GM11168 (cell line): ENCODE measurements around the gene CEP78.
"Not testable (repeated sequence)": the region's sequence is repeated elsewhere in the genome, so short reads cannot be mapped to it uniquely, and the experiment has no call there.

Experiments
- in situ Hi-C: fragments of 300-500 bp; cut with MboI; formaldehyde crosslinking; loops from one replicate; pipeline ENCODE4 v1.12.0; 2022; ENCODE audit warnings: low sequenced_read_pairs; ENCODE audit not compliant: unreplicated experiment

CEP78 gene, protein sequence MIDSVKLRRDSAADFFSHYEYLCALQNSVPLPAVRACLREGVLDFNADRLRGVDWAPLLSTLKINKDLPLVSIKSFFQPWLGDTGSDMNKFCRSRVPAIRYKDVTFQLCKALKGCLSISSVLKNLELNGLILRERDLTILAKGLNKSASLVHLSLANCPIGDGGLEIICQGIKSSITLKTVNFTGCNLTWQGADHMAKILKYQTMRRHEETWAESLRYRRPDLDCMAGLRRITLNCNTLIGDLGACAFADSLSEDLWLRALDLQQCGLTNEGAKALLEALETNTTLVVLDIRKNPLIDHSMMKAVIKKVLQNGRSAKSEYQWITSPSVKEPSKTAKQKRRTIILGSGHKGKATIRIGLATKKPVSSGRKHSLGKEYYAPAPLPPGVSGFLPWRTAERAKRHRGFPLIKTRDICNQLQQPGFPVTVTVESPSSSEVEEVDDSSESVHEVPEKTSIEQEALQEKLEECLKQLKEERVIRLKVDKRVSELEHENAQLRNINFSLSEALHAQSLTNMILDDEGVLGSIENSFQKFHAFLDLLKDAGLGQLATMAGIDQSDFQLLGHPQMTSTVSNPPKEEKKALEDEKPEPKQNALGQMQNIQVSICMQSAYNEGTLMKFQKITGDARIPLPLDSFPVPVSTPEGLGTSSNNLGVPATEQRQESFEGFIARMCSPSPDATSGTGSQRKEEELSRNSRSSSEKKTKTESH

DNA sequence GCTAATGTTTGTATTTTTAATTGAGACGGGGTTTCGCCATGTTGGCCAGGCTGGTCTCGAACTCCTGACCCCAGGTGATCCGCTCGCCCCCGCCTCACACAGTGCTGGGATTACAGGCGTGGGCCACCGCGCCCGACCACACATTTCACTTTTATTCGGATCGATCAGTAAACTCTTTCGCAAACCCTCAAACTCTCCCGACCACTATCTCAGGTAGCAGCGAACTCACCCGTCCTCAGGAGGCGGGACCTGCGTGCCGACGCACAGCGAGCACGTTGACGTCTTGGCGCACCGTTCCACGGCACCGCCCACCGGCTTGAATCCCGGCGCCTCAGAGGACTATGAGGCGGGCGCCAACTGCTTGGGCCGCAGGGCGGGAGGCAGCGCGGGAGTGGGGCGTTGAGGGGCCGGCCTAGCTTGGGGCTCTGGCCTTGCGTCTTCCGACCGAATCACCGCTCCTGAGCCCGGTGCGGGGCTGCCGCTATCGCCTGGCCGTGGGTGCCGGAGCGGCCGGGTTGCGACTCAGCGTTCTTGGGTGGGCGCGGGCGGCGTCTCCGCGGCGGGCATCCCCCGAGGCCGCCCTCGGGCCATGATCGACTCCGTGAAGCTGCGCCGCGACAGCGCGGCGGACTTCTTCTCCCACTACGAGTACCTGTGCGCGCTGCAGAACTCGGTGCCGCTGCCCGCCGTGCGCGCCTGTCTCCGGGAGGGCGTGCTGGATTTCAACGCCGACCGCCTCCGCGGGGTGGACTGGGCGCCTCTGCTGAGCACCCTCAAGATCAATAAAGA is at the start of gene CEP78:
Gene CEP78, plus strand, starts transcription at position 314 of the 789 bp plus-strand sequence. Its CDS starts 276 bp downstream, at position 590.
- in situ Hi-C loops = no loop called here

DNA sequence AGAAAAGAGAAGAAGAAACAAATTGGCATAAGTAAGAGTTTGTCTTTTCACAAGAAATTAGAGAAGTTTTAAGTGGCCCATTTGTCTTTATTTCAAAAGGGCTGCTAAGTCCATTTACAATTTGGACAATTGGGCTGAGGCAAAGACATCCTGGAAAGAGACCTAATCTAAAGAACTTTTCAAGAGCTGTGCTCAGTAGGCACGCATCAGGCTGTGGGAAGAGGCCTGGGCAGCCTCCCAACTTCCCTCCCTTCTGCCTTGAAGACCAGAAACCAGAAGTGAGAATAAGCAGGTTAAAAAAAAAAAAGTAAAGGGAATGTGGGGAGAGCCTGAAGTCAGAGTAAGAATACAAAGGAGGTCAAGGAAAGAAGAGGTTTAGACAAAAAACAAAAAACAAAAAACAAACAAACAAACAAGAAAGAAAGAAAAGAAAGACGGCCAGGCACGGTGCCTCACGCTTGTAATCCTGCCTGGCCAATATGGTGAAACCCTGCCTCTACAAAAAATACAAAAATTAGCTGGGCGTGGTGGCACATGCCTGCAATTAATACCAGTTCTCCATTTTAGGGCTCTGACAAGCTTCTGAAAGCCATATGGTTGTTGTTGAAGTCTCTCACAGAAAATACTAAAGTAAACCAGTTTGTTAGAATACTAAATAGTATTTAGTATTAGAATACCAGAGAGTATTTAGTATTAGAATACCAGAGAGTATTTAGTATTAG is 48.0 kb upstream of the CEP78 start:
- in situ Hi-C loops = no loop called here

- in situ Hi-C loops = no loop called here
Observed at GRCh38 chr9:78188594-78188993, 47.3 kb upstream of the CEP78 start.

- in situ Hi-C loops = no loop called here
Observed at GRCh38 chr9:78189001-78189400, 46.9 kb upstream of the CEP78 start.

DNA sequence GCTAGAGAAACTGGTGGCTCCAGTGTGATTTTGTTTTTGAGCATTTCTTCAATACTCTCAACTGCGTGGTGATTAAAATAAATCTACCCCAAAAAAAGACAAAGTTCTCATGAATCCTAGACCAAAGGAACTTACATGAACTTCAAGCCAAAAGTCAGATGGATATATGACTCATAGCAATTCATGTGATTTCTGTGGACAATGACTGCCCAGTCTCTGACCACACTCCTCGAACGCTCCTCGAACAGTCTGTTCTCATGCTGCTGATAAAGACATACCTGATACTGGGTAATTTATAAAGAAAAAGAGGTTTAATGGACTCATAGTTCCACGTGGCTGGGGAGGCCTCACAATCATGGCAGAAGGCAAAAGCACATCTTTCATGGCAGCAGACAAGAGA is 46.4 kb upstream of the CEP78 start:
- in situ Hi-C loops = no loop called here

GRCh38 chr9:78191931-78192330 is 43.9 kb upstream of the CEP78 start:
- in situ Hi-C loops = no loop called here

DNA sequence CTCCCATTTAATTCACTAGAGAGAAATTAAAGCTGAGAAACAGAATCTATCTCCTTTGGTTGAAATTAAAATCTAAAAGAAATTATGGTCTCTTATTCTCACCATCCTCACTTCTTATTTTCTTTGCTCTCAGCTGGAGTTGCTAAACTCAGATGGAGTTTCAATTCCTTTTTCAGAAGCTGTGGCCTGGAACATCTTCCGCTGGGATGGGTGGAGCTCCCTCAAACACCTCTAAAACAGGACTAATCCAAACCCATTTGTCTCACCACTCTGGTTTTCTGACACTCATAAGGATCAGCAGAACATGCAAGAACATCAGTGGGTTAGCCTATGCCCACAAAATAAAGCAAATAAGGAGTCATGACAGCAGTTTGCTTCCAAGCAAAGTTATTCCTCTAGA is 39.6 kb upstream of the CEP78 start:
- in situ Hi-C loops = no loop called here

- in situ Hi-C loops = not testable (repeated sequence)
Observed at GRCh38 chr9:78201158-78201777, 34.6 kb upstream of the CEP78 start.

- in situ Hi-C loops = no loop called here
Observed at GRCh38 chr9:78207319-78207718, 28.6 kb upstream of the CEP78 start.

- in situ Hi-C loops = no loop called here
Observed at GRCh38 chr9:78207901-78208300, 28.0 kb upstream of the CEP78 start.

GRCh38 chr9:78209127-78209526 is 26.7 kb upstream of the CEP78 start:
- in situ Hi-C loops = no loop called here

GRCh38 chr9:78210841-78211301 is 25.0 kb upstream of the CEP78 start:
- in situ Hi-C loops = no loop called here

- in situ Hi-C loops = no loop called here
Observed at GRCh38 chr9:78212868-78213267, 23.0 kb upstream of the CEP78 start.

- in situ Hi-C loops = no loop called here
Observed at GRCh38 chr9:78213712-78214111, 22.2 kb upstream of the CEP78 start.

DNA sequence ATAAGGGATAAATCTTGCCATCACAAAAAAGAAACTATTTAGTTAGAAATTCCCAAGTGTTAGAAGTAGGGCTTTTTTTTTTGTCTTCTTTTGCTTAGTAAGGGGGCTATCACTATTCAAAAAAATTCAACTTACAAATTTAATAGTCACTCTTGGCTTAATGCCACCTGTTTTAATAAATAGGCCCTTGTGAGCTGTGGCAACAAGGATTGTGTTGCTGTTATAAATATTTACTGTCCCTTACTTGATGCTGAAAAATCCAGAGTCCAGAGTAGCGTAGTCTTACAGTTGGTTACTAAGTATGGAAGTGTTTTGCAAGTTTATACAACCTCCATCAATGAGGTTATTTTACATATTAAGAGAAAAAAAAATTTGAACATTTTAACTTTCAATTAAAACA is 21.4 kb upstream of the CEP78 start:
- in situ Hi-C loops = no loop called here

GRCh38 chr9:78215706-78216105 is 20.2 kb upstream of the CEP78 start:
- in situ Hi-C loops = no loop called here

- in situ Hi-C loops = no loop called here
Observed at GRCh38 chr9:78218890-78219289, 17.0 kb upstream of the CEP78 start.

DNA sequence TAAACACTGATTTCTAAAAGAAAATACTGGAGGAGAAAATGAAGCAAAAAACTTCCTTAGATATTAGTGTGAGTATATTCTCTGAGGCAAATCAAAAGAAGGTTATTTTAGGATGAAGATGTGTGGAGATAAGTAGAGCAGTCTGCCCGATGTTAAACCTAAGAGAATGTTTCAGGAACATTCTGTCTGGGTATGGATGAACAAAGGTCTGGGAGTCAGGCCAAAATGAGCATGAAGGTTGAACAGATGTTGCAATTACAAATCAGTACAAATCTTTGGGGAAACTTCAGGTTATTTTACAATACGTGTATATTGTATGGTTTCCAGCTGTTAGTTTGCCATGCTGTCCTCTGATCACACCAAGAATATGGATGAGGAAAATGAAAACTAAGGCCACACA is 14.4 kb upstream of the CEP78 start:
- in situ Hi-C loops = no loop called here

GRCh38 chr9:78221841-78222240 is 14.0 kb upstream of the CEP78 start:
- in situ Hi-C loops = not testable (repeated sequence)

- in situ Hi-C loops = no loop called here
Observed at GRCh38 chr9:78230761-78231160, 5.1 kb upstream of the CEP78 start.
